H1 (cell line): Measurements from ENCODE around the gene RNF212.

Experiments used
- POLR2A ChIP-seq, 2 experiments: IDR thresholded peaks; 1 replicate in 1 of 2; 2 replicates in 1 of 2; pipeline ENCODE4 v1.6.1; 2011; ENCODE audit warnings: low read depth in 2 of 2, low read length in 2 of 2, mild to moderate bottlenecking in 2 of 2; ENCODE audit errors: control extremely low read depth in 1 of 2
- POLR2AphosphoS5 ChIP-seq: IDR thresholded peaks from 2 replicates; pipeline ENCODE4 v1.6.1; 2011; ENCODE audit warnings: low read depth, low read length
- SP1 ChIP-seq: IDR thresholded peaks from 2 replicates; pipeline ENCODE4 v1.6.1; 2011; ENCODE audit warnings: low read depth, low read length
- TF ChIP-seq, protein P1 (sequence below): IDR thresholded peaks from 2 replicates; pipeline ENCODE4 v1.6.1; 2012; ENCODE audit warnings: inconsistent platforms

DNA sequence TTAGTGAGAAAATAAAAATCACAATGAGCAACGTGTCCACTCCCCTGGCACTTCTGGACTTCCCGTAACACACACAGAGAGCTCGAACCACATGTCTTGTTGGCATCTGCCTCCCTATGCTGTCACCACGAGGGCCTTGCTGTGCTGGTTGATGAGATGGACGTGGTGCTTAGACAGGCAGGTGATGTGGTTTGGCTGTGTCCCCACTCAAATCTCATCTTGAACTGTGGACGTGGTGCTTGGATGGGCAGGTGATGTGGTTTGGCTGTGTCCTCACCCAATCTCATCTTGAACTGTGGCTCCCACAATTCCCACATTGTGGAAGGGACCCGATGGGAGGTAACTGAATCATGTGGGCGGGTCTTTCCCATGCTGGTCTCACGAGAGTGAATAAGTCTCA, 61.9 kb downstream of the RNF212 start:
- TF ChIP-seq, protein P1, sequence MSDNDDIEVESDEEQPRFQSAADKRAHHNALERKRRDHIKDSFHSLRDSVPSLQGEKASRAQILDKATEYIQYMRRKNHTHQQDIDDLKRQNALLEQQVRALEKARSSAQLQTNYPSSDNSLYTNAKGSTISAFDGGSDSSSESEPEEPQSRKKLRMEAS = no peak
- TF ChIP-seq POLR2A (IDR thresholded peaks at IDR 0.05; ENCODE audit: control extremely low read depth in 1 of 2, low read depth in 2 of 2, low read length in 2 of 2) = no peak
- no peak for TF ChIP-seq SP1
- no peak for TF ChIP-seq POLR2AphosphoS5
